Tibial nerve (tissue), 4 donors: ENCODE measurements around the gene LTBP1. TPM values are rescaled to one million over a fixed set of nuclear protein-coding genes. Genes with fewer than 3 reads are reported as not detected.

Source experiments
- DNase-seq, 2 donors: peaks; one replicate each; pipeline ENCODE4 v3.0.0-alpha.2; 2019; ENCODE audit warnings: low spot score in 2 of 2
- H3K27ac ChIP-seq, 4 donors: fragments of 200-600 bp; sonication (generic) in 3 of 4; one replicate each; pipeline ENCODE4 v1.5.1; 2017 to 2019; ENCODE audit warnings: mild to moderate bottlenecking in 1 of 4
- H3K27me3 ChIP-seq, 2 donors: fragments of 200-600 bp; sonication (generic) in 1 of 2; one replicate each; pipeline versions ENCODE4 v1.5.1 to v1.6.0; 2017 to 2019
- H3K36me3 ChIP-seq, 3 donors: fragments of 200-600 bp; sonication (generic); one replicate each; pipeline ENCODE4 v1.5.1; 2018 to 2019
- H3K4me1 ChIP-seq, 4 donors: fragments of 200-600 bp; sonication (generic) in 3 of 4; one replicate each; pipeline ENCODE4 v1.5.1; 2017 to 2019
- H3K4me3 ChIP-seq, 4 donors: fragments of 200-600 bp; sonication (generic) in 3 of 4; one replicate each; pipeline ENCODE4 v1.5.1; 2017 to 2019; ENCODE audit warnings: mild to moderate bottlenecking in 1 of 4, moderate library complexity in 1 of 4
- H3K9me3 ChIP-seq, 4 donors: fragments of 200-600 bp; sonication (generic) in 3 of 4; one replicate each; pipeline ENCODE4 v1.5.1; 2017 to 2019
- EP300 ChIP-seq, 2 donors: sonication (generic); formaldehyde crosslinking; IDR thresholded peaks; one replicate each; pipeline ENCODE4 v1.6.1; 2017; ENCODE audit warnings: antibody characterized with exemption in 2 of 2, mild to moderate bottlenecking in 1 of 2
- POLR2A ChIP-seq, 2 donors: fragments of 450-650 bp; IDR thresholded peaks; one replicate each; pipeline ENCODE4 v1.6.1; 2017; ENCODE audit warnings: antibody characterized with exemption in 2 of 2, mild to moderate bottlenecking in 2 of 2, moderate library complexity in 2 of 2
- WGBS, 2 donors: methylation state at CpG; one replicate each; pipeline ENCODE4 v1.1.5; 2018; 5-methylcytosine and 5-hydroxymethylcytosine counted together
- total RNA-seq, 4 donors: library from RNA; depleted of rRNA; stranded (reverse); fragments of >200 nt; gene quantifications; one replicate each; pipeline ENCODE4 v1.1.0, GENCODE V29; 2016
- TF ChIP-seq, protein P1 (sequence below), 5 experiments: fragments of 200-600 bp in 3 of 5; fragments of 450-650 bp in 2 of 5; sonication (generic) in 3 of 5; IDR thresholded peaks; one replicate each; pipeline ENCODE4 v1.5.1; 2016 to 2019; ENCODE audit warnings: antibody characterized with exemption in 5 of 5, mild to moderate bottlenecking in 3 of 5, moderate library complexity in 2 of 5

LTBP1 gene
- total RNA-seq, 4 donors from 2014 or later = 29.4 to 89.8 (median 50.6) TPM

DNA sequence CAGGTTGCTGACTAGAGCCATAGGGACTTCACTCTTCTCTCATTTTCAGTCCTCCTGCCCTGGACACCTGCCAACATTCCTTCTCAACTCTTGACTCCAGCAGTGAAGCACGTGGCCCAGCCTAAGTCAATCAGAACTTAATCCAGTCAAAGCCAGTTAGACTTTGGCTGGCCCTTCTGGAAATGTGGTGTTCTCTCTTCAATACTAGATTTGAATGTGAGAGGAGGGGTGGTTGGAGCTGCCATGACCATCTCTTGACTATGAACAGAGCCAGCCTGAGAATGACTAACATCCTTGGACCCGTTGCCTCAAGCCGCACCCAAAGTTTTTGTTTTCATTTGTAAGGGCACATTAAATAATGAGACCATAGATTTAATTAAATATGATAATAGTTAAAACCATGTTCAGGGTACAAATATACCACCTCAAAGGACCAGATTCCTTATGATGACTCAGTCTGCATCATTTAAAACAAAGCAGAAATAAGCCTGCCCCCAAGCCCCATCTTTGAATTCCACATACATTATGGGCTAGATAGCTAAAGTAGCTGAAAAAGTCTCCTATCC lies 480.0 kb downstream of the LTBP1 start:
- H3K36me3 ChIP-seq = no peaks in the 10 kb centered on the region
- peaks cover 0 to 4% (median 0%) of the 10 kb centered on the region in 4 donors for H3K4me1 ChIP-seq
- no peak overlapping the region for H3K27ac ChIP-seq
- no peaks in the 10 kb centered on the region for H3K27me3 ChIP-seq
- H3K4me3 ChIP-seq = no peak overlapping the region
- 63 to 66% methylated on average over 3 of the region's 3 CpGs for WGBS, 2 donors
- TF ChIP-seq, protein P1, sequence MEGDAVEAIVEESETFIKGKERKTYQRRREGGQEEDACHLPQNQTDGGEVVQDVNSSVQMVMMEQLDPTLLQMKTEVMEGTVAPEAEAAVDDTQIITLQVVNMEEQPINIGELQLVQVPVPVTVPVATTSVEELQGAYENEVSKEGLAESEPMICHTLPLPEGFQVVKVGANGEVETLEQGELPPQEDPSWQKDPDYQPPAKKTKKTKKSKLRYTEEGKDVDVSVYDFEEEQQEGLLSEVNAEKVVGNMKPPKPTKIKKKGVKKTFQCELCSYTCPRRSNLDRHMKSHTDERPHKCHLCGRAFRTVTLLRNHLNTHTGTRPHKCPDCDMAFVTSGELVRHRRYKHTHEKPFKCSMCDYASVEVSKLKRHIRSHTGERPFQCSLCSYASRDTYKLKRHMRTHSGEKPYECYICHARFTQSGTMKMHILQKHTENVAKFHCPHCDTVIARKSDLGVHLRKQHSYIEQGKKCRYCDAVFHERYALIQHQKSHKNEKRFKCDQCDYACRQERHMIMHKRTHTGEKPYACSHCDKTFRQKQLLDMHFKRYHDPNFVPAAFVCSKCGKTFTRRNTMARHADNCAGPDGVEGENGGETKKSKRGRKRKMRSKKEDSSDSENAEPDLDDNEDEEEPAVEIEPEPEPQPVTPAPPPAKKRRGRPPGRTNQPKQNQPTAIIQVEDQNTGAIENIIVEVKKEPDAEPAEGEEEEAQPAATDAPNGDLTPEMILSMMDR (IDR thresholded peaks at IDR 0.05) = no peak
- TF ChIP-seq EP300 (IDR thresholded peaks at IDR 0.05) (no peak), POLR2A (IDR thresholded peaks at IDR 0.05) (no peak)
- no peak for DNase-seq
- no peaks in the 10 kb centered on the region for H3K9me3 ChIP-seq

DNA sequence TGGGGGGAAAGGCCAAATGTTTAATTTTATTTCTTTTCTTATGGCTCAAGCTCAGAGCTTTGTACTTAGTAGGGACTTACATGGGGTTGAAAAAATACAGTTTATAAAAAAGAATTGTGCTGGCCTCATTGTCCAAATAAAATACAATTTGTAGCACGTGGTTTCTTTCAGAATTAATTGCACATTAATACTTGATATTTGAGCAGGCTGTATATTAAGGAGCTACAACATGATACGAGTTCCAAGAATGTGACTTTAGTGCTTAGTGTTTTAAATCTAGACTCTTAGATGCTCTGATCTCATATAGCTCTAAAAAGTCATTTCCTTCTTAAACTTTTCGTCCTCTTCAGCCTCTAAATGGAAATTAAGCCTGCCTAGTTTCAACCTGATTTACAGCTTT lies 483.3 kb downstream of the LTBP1 start:
- 55 to 57% methylated on average over 3 of the region's 3 CpGs for WGBS, 2 donors
- Histone ChIP-seq H3K4me1 (peaks cover 0 to 30% (median 9%) of the 10 kb centered on the region in 4 donors), H3K9me3 (no peaks in the 10 kb centered on the region), H3K27me3 (no peaks in the 10 kb centered on the region), H3K36me3 (no peaks in the 10 kb centered on the region), H3K4me3 (no peak overlapping the region), H3K27ac (no peak overlapping the region)
- TF ChIP-seq EP300 (IDR thresholded peaks at IDR 0.05) (no peak), POLR2A (IDR thresholded peaks at IDR 0.05) (no peak)
- TF ChIP-seq, protein P1 (IDR thresholded peaks at IDR 0.05) = no peak
- no peak for DNase-seq

DNA sequence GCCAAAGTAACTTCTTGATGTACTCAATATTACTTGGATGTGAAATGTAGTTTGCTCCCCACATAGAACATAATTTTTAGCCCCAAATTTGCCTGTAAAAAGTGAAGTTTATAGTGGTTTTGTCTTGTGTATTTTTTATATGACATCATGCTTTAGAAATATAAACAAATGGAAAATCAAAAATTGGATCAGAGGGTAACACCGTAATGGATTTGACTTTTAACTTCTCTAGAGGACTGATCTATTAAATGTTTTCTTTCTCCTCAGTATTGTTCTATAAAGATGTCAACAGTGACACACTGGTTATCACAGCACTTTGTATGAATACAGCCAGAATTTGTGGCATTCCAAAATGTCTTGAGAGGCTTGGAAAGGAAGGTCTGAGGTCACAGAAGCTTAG lies 484.1 kb downstream of the LTBP1 start:
- no peak for DNase-seq
- TF ChIP-seq, protein P1 (IDR thresholded peaks at IDR 0.05) = no peak
- TF ChIP-seq POLR2A (IDR thresholded peaks at IDR 0.05) = no peak
- no peak for TF ChIP-seq EP300 (IDR thresholded peaks at IDR 0.05)
- Histone ChIP-seq H3K27me3 (no peaks in the 10 kb centered on the region), H3K27ac (peak overlapping the region in 1 of 4 donors; percentile 3), H3K4me3 (no peak overlapping the region), H3K4me1 (peaks cover 0 to 37% (median 7%) of the 10 kb centered on the region in 4 donors), H3K9me3 (no peaks in the 10 kb centered on the region), H3K36me3 (no peaks in the 10 kb centered on the region)
- WGBS, 2 donors = 49 to 51% methylated on average over 1 of the region's 1 CpG

DNA sequence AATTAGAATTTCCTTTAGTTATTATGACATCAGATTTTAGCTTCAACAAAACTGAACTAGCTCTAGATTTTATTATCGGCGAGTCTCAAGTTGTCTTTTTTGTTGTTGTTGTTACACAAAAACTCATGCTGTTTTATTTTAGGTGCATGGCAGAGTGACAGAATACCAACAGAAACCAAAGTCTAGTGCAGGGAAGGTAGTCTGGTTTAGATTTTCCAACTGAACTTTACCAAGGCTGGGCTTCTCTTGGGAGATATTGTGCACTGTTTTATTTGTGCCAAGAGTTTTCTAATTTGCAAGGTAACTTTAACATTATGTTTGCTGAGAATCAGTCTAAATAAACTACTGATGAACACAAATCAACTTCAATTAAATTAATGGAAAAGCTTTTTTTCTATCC lies 486.1 kb downstream of the LTBP1 start:
- WGBS, 2 donors = 60 to 63% methylated on average over 2 of the region's 2 CpGs
- no peak overlapping the region for H3K4me3 ChIP-seq
- H3K36me3 ChIP-seq = no peaks in the 10 kb centered on the region
- peaks cover 0 to 57% (median 13%) of the 10 kb centered on the region in 4 donors for H3K4me1 ChIP-seq
- peak overlapping the region in 3 of 4 donors; percentile 50 to 83 (median 72) for H3K27ac ChIP-seq
- TF ChIP-seq EP300 (IDR thresholded peaks at IDR 0.05) (no peak), POLR2A (IDR thresholded peaks at IDR 0.05) (no peak)
- TF ChIP-seq, protein P1 (IDR thresholded peaks at IDR 0.05) = no peak
- no peaks in the 10 kb centered on the region for H3K27me3 ChIP-seq
- H3K9me3 ChIP-seq = no peaks in the 10 kb centered on the region
- no peak for DNase-seq

DNA sequence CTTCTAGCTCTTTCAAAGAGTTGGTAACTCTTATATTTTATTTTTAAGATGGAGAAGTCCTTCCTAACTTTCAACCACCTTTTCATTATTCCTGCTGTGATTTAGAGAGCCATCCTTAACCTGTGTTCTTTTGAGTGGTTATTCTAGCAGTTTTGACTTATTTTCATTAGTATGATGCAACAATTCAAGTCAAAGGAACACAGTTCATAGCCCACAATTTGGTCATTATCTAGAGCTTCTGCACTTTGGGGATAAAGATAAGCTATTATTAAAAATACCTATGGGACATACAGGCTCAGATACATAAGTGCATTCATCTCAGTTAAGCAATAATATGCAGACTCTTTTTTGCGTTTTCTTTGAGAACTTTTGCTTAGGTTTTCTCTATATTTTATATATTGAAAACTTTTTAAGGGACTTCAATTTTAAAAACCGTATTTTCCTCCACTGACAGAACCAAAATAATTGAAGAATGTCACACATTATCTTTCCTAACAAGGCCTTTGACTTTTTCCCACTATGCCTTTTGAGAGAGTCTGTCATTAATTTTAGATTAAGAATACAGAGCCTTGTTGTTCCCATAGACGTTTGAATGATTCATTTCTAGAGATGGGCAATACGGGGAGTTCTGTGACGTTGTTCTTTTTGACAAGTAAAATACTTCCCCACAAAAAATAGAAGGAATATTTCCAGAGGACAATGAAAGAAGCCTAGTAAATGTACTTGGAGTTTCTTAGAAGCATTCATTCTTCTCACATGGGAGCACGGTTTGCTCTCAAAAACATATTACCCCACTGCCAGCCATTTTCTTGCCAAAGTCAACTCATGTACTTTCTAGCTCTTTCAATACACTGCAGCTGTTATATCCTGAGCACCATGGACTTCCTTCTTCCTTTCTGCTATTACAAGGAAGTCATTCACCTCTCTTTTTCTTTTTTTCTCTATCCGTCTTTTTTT lies 486.8 kb downstream of the LTBP1 start:
- Histone ChIP-seq H3K36me3 (no peaks in the 10 kb centered on the region), H3K4me3 (no peak overlapping the region), H3K9me3 (no peaks in the 10 kb centered on the region), H3K4me1 (peaks cover 0 to 58% (median 13%) of the 10 kb centered on the region in 4 donors), H3K27me3 (no peaks in the 10 kb centered on the region), H3K27ac (peak overlapping the region; percentile 43 to 89 (median 70))
- peak in 1 of 2 donors; percentile 91 for TF ChIP-seq EP300 (IDR thresholded peaks at IDR 0.05)
- TF ChIP-seq, protein P1 (IDR thresholded peaks at IDR 0.05) = no peak
- 20 to 26% methylated on average over 7 of the region's 7 CpGs for WGBS, 2 donors
- DNase-seq = peak in 1 of 2 donors; percentile 71
